KG1 (cell line): ENCODE data around the gene HS1BP3.

ENCODE experiments used
- DNase-seq: peaks from one replicate; lab custom pipeline; 2025; lab: John Stamatoyannopoulos, UW

HS1BP3 gene

GRCh38 chr2:20599861-20600461, 50.9 kb downstream of the HS1BP3 start:
- DNase-seq = no peak

- DNase-seq = no peak
These were observed 51.8 kb downstream of the HS1BP3 start for GRCh38 chr2:20599001-20599600.

GRCh38 chr2:20597860-20598183, 53.1 kb downstream of the HS1BP3 start:
- no peak for DNase-seq

- DNase-seq = no peak
These were observed 53.7 kb downstream of the HS1BP3 start for GRCh38 chr2:20596973-20597859.

- DNase-seq = no peak
These were observed 54.5 kb downstream of the HS1BP3 start for GRCh38 chr2:20596193-20596972.

GRCh38 chr2:20595439-20596192, 55.3 kb downstream of the HS1BP3 start:
- DNase-seq = no peak

- DNase-seq = no peak
These were observed 55.9 kb downstream of the HS1BP3 start for GRCh38 chr2:20594957-20595356.

GRCh38 chr2:20594048-20594750, 56.7 kb downstream of the HS1BP3 start:
- DNase-seq = no peak

GRCh38 chr2:20593072-20594034, 57.5 kb downstream of the HS1BP3 start:
- no peak for DNase-seq

- no peak for DNase-seq
These were observed 58.5 kb downstream of the HS1BP3 start for GRCh38 chr2:20592106-20593071.

GRCh38 chr2:20590704-20591515, 60.0 kb downstream of the HS1BP3 start:
- DNase-seq = no peak

GRCh38 chr2:20589975-20590703, 60.8 kb downstream of the HS1BP3 start:
- no peak for DNase-seq

GRCh38 chr2:20588918-20589871, 61.7 kb downstream of the HS1BP3 start:
- no peak for DNase-seq

GRCh38 chr2:20585710-20586594, 64.9 kb downstream of the HS1BP3 start:
- DNase-seq = no peak

- DNase-seq = no peak
These were observed 65.6 kb downstream of the HS1BP3 start for GRCh38 chr2:20585359-20585709.
